Stimulated activated CD4-positive, alpha-beta T cell treated with anti-CD3 and anti-CD28 coated beads, Interleukin-1b, Interleukin-23, amount 100 ng/mL, for 4 hours (primary cell): ENCODE data around the gene DNAJC6.
"Not testable (repeated sequence)": the region's sequence is repeated elsewhere in the genome, so short reads cannot be mapped to it uniquely, and the experiment has no call there.

Experiments used
- DNase-seq, 2 donors: peaks; one replicate each; pipeline ENCODE4 v3.0.0-alpha.2; 2020; ENCODE audit warnings: low read depth in 2 of 2

Gene DNAJC6

GRCh38 chr1:65429078-65429477, 119.7 kb downstream of the DNAJC6 start:
- no peak for DNase-seq

GRCh38 chr1:65429806-65430205, 120.5 kb downstream of the DNAJC6 start:
- no peak for DNase-seq

GRCh38 chr1:65431111-65431705, 121.9 kb downstream of the DNAJC6 start:
- no peak for DNase-seq

- DNase-seq, result no peak
Measured at GRCh38 chr1:65432918-65433317, 123.6 kb downstream of the DNAJC6 start.

GRCh38 chr1:65434255-65434654, 124.9 kb downstream of the DNAJC6 start:
- no peak for DNase-seq

- no peak for DNase-seq
Measured at GRCh38 chr1:65434760-65435159, 125.4 kb downstream of the DNAJC6 start.

- no peak for DNase-seq
Measured at GRCh38 chr1:65435987-65436386, 126.6 kb downstream of the DNAJC6 start.

- no peak for DNase-seq
Measured at GRCh38 chr1:65437616-65438015, 128.3 kb downstream of the DNAJC6 start.

GRCh38 chr1:65440322-65440900, 131.1 kb downstream of the DNAJC6 start:
- DNase-seq, result no peak

- DNase-seq, result no peak
Measured at GRCh38 chr1:65440915-65441314, 131.6 kb downstream of the DNAJC6 start.

GRCh38 chr1:65441464-65441863, 132.1 kb downstream of the DNAJC6 start:
- DNase-seq, result no peak

- no peak for DNase-seq
Measured at GRCh38 chr1:65442442-65442841, 133.1 kb downstream of the DNAJC6 start.

- no peak for DNase-seq
Measured at GRCh38 chr1:65443647-65444046, 134.3 kb downstream of the DNAJC6 start.

- no peak for DNase-seq
Measured at GRCh38 chr1:65444128-65444640, 134.8 kb downstream of the DNAJC6 start.

GRCh38 chr1:65445837-65446236, 136.5 kb downstream of the DNAJC6 start:
- no peak for DNase-seq

GRCh38 chr1:65449214-65449823, 140.0 kb downstream of the DNAJC6 start:
- DNase-seq, result no peak

GRCh38 chr1:65455678-65456077, 146.3 kb downstream of the DNAJC6 start:
- not testable (repeated sequence) for DNase-seq

GRCh38 chr1:65456481-65456880, 147.1 kb downstream of the DNAJC6 start:
- no peak for DNase-seq

- DNase-seq, result no peak
Measured at GRCh38 chr1:65457868-65458267, 148.5 kb downstream of the DNAJC6 start.

- DNase-seq, result no peak
Measured at GRCh38 chr1:65458730-65459396, 149.5 kb downstream of the DNAJC6 start.

- DNase-seq, result no peak
Measured at GRCh38 chr1:65459397-65459768, 150.0 kb downstream of the DNAJC6 start.
